HG03378 (cell line): ENCODE results near the gene PRR19.

Source experiments
- ATAC-seq: cut with Tn5 transposase; IDR thresholded peaks from one replicate; pipeline ENCODE4 v1.9.1; 2021; ENCODE audit warnings: mild to moderate bottlenecking, moderate library complexity; ENCODE audit not compliant: unreplicated experiment

PRR19 gene

GRCh38 chr19:42292963-42293362 is 9.0 kb upstream of the PRR19 start:
- ATAC-seq, result no peak

- ATAC-seq, result no peak
Observed at GRCh38 chr19:42293540-42293939, 8.4 kb upstream of the PRR19 start.

GRCh38 chr19:42293948-42294347 is 8.0 kb upstream of the PRR19 start:
- ATAC-seq, result no peak

GRCh38 chr19:42294471-42295137 is 7.3 kb upstream of the PRR19 start:
- no peak for ATAC-seq

- ATAC-seq, result no peak
Observed at GRCh38 chr19:42295342-42295741, 6.6 kb upstream of the PRR19 start.

GRCh38 chr19:42295831-42296525 is 6.0 kb upstream of the PRR19 start:
- ATAC-seq, result no peak

- no peak for ATAC-seq
Observed at GRCh38 chr19:42297039-42297438, 4.9 kb upstream of the PRR19 start.

- no peak for ATAC-seq
Observed at GRCh38 chr19:42303101-42303464, 1.2 kb downstream of the PRR19 start.

GRCh38 chr19:42303876-42304275 is 1.9 kb downstream of the PRR19 start:
- no peak for ATAC-seq

- ATAC-seq, result no peak
Observed at GRCh38 chr19:42306646-42307045, 4.7 kb downstream of the PRR19 start.

- ATAC-seq, result no peak
Observed at GRCh38 chr19:42309686-42310085, 7.8 kb downstream of the PRR19 start.

- no peak for ATAC-seq
Observed at GRCh38 chr19:42311657-42312056, 9.7 kb downstream of the PRR19 start.

GRCh38 chr19:42312370-42312769 is 10.4 kb downstream of the PRR19 start:
- ATAC-seq, result no peak

GRCh38 chr19:42313096-42313839 is 11.3 kb downstream of the PRR19 start, which contains the start of gene TMEM145:
Gene TMEM145 (plus strand): TSS chr19:42313309. CDS start chr19:42313377, 68 bp downstream.
- ATAC-seq, result no peak

GRCh38 chr19:42313840-42314755 is 12.2 kb downstream of the PRR19 start:
- no peak for ATAC-seq

- no peak for ATAC-seq
Observed at GRCh38 chr19:42315024-42315423, 13.1 kb downstream of the PRR19 start.

- ATAC-seq, result no peak
Observed at GRCh38 chr19:42316223-42317211, 14.6 kb downstream of the PRR19 start.

- no peak for ATAC-seq
Observed at GRCh38 chr19:42317535-42317934, 15.6 kb downstream of the PRR19 start.

- ATAC-seq, result no peak
Observed at GRCh38 chr19:42322305-42322704, 20.4 kb downstream of the PRR19 start.

GRCh38 chr19:42323473-42323851 is 21.5 kb downstream of the PRR19 start:
- ATAC-seq, result no peak
